Measurements from ENCODE around the gene ERC1.
A peak's percentile ranks its signal among the peaks of the same experiment; 100 is the strongest.

Gene ERC1

DNA sequence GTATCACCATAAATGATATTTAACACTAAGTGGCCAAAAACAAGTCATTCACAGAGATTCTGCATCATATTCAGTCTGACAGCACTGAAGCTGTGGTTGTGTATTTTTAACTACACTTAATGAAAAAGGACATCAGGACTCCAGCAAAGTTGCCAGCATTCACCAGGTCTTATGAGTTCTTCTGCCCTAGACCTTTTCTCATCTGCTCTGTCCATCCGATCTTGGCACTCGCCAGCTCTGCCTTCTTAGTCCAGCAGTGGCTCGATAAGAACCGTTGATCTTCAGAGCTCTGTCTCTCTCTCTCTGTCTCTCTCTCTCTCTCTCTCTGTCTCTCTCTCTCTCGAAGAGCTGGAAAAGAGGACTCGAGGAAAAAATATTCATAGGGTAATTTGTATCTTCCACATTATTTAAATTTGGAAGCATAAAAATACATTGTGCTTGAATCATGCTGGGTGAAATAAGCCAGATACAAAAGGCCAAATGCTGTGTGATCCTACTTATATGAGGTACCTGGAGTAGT, 371.2 kb downstream of the ERC1 start:
- no peak for DNase-seq

DNA sequence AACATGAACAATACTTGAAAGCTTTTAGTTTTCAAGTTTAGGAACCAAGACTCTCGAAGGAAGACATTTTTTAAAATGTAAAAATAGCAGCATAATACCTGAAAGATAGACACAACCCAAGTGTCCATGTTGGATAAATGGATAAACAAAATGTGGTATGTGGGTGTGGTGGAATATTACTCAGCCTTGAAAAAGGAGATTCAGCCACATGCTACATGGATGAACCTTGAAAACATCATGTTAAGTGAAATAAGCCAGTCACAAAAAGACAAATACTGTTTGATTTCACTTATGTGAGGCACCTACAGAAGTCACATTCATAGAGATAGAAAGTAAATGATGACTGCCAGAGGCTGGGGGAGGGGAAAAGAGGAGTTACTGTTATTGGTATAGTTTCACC, 374.7 kb downstream of the ERC1 start:
- no peak for DNase-seq

DNA sequence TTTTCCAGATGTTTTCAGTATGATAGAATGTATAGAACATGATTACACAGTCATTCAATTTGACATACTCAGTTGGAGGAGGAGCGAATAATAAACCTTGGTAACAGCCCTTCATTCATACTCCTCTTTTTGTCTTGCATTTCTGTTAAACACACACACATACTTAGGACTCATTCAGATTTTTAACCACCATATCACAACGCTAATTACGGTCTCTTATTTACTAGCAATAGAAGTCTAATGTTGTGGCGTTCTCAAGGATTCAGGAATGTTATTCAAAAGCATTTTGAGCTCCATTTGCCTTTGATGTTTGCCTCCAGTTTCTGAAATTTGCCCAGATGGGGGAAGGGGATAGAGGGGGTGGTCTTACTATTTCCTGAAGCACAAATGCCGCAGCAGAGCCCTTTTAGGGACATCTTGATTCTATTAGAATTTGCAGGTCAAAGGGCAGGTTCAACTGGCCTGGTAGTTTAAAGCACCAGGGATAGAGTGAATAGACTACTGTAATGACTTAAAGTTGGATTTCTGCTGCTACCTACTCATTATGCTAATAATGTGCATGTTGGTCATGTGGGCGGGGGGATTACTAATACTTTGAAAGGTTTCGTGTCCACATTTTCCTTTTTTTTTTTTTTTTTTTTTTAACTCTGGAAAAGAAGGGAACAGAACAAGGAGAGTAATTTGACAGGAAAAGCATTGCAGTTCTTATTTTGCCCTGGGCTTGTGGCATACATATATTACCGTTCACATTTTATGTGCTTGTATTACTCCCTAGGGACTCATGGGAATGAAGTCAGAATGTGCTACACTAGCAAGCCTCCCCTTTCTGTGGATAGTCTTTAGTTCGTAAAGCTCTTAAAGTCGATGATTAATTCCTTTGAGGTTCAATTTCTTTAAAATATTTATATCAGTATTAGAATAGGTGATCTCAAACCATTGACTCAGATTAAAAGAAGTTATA, 376.6 kb downstream of the ERC1 start:
- DNase-seq, result peak; percentile 44

DNA sequence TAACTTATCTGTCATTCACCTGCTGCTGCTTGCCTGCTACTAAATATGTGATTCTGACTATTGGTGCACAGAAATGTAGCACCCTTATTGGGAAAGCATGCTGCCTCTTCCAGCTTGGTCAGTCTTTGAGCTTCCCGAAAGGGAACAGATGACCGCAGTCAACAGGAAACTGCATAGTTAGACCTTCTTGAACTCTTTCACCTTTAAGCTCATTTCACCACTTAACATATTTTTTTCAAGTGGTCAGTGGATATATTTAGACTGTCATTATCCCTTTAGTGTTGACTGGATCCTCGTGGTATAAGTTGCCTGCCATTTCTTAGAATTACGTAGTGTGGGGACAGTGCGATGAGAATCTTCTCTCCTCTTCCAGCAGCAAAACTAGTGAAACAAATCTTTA, 378.4 kb downstream of the ERC1 start:
- DNase-seq, result no peak

DNA sequence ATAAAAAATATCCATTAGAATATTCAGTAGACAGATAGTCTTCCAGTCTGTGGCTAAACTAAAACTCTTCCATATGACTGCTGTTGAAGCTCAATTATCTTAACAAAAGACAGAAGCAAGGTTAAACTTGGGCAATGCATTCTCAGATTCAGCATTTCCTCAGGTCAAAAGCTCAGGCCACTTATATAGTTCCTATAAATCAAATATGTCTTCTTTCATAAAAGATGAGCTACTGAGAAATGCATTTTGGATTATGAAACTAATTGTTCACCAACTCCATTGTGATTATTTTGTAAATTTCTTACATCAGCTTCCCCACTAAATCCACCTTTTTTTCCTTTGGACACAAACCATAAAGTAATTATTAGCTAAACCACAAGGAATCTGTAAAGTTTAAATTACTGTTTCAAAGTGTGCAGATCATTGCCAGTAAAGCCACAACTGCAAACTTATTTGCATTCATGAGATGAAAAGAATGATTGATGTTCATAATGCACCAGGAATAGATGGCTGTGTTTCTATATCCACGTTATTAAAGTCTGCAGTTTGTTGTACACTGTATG, 379.0 kb downstream of the ERC1 start:
- DNase-seq, result peak; percentile 81

GRCh38 chr12:1373901-1374735, 383.1 kb downstream of the ERC1 start:
- peak; percentile 92 for DNase-seq

DNA sequence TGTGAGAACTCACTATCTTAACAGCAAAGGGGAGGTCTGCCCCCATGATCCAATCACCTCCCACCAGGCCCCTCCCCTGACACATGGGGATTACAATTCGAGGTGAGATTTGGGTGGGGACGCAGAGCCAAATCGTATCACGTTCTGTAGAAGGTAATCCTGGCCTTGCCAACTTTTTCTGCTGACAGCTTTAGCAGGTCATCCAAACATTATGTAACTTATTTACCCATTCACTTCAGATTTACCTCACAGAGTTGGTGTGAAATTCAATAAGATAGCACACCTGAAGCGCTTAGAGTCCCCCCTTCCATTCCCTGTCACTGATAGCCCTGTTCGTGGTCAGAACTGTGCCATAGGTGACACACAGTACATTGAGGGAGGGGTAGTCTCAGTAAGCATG, 384.3 kb downstream of the ERC1 start:
- no peak for DNase-seq

DNA sequence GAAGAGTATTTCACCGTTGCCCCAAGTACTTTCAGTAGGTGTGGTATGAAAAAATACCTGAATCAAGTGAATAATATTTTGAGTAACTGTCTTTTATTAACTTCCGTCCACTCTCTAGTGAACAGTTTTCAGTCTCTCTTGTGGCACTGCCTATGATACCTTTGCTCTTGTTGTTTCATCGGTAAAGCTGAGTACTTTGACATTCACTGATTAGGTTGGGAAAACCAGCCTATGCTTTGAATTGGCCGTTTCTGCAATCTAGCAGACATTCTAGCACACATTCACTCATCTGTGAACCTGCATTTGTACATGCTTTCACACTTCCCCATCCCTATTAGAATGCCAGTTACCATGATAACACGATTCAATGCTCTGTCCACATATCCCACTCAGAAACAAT, 386.1 kb downstream of the ERC1 start:
- DNase-seq, result no peak

- no peak for DNase-seq
Observed at GRCh38 chr12:1377681-1378080, 386.7 kb downstream of the ERC1 start.

- no peak for DNase-seq
Observed at GRCh38 chr12:1380171-1380851, 389.3 kb downstream of the ERC1 start.

DNA sequence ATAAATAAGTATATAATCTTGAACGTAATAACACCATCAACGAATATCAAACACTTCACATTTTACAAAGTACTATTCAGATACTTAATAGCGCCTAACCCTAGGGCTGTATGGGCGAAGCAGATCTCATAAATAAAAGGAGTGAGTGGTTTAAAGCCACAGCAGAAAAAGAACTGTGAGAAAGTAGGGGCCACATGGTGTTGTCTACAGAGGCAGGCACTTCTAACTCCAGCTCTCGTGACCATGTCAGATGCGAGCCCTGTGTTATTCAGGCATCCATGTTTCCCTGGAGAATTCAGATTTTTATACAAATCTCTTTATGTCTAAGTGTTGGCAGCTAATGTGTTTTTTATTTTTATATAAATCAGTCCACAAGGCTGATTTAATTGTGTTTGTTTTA, 391.1 kb downstream of the ERC1 start:
- DNase-seq, result no peak

DNA sequence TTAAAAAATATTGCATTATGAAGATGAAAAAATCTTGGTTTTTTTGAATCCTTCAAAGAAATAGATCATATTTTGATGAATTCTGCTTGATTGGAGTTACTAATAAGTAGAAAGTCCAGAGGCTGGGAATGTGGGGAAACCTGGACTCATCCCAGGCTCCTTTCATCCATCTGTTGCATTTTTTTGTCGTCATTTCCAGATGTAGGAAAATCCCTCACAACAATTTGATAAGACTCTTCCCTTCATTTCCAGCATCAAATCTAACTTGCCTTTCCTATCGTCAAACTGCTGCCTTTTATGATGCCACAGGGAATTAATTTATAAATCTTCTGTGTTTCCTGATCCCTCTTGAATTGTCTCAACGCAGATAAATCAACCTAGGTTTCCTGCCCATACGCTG, 391.8 kb downstream of the ERC1 start:
- peak; percentile 13 for DNase-seq

- no peak for DNase-seq
Observed at GRCh38 chr12:1383758-1384157, 392.7 kb downstream of the ERC1 start.

GRCh38 chr12:1384910-1385309, 393.9 kb downstream of the ERC1 start:
- DNase-seq, result no peak

DNA sequence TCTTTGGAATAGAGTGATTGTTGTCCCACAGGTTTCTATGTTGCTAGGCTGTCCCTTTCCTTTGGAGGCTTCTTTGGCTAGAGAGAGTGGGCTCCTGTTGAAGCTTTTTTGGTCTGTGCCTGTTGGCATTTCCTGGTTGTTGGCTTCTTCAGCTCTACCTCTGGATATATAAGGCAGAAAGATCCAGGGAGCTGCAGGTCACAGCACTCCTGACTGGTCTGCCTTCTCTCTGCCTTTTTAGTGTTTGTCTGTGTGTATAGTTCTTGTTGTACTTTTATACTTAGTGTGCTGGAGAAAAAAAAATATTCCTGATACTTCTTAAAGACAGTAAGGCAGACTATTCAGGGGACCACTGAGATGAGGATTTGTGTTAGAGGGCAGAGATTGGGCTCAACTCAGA, 400.7 kb downstream of the ERC1 start:
- no peak for DNase-seq

DNA sequence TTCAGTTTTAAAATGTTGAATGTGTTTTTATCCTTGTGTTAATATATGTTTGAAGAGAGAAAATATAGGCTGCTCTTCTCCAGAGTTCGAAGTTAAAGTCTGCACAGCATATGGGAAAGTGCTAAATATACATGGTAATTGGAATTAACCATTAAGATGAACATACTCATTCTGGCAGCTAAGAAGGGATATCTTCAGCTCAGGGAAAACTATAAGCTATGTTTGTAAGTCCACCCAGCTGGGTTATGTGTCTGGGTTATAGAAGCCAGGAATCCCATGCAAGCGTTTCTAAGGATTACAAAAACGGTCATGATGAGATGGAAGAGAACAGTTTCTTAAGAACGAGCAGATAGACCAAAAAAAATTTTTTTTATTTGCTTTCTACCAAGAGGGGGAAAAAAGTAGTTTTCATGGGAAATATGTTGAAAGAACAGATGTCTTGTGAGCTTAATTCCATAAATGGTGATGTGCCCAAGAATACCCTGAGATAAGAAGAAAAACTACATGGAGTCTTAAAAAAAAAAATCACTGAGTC, 404.5 kb downstream of the ERC1 start:
- DNase-seq, result no peak

- DNase-seq, result peak; percentile 12
Observed at GRCh38 chr12:1398673-1399072, 407.6 kb downstream of the ERC1 start.

GRCh38 chr12:1401891-1402290, 410.9 kb downstream of the ERC1 start:
- no peak for DNase-seq

- no peak for DNase-seq
Observed at GRCh38 chr12:1403417-1403816, 412.4 kb downstream of the ERC1 start.

DNA sequence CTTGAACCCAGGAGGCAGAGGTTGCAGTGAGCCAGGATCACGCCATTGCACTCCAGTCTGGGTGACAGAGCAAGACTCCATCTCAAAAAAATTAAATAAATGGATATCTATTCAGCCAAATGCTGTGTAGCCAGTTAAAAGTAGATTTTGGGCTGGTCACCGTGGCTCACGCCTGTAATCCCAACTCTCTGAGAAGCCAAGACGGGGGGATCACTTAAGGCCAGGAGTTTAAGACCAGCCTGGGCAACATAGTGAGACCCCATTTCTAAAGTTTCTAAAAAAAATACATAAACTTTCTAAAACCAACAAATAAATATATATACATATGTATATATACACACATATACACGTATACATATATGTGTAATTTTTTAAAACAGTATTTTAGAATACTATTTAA, 414.6 kb downstream of the ERC1 start:
- no peak for DNase-seq

- DNase-seq, result no peak
Observed at GRCh38 chr12:1410794-1411193, 419.8 kb downstream of the ERC1 start.

DNA sequence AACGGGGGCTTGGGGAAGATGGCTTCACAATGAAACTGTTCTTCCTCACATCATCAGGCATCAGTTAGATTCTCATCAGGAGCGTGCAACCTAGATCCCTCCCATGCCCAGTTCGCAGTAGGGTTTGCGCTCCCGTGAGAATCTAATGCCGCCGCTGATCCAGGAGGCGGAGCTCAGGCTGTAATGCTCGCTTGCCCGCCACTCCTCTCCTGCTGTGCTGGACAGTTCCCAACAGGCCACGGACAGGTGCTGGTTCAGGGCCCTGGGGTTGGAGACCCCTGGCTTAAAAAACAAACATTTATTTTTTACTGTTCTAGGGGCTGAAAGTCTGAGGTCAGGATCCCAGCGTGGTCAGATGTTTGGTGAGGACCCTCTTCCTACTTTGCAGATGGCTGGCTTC, 422.9 kb downstream of the ERC1 start:
- no peak for DNase-seq
